Femur (tissue), 1 donor: Measurements from ENCODE around the gene SLC39A5.
A peak's percentile ranks its signal among the peaks of the same experiment; 100 is the strongest.
"Not testable (repeated sequence)": the region's sequence is repeated elsewhere in the genome, so short reads cannot be mapped to it uniquely, and the experiment has no call there.

Source experiments
- DNase-seq: peaks from one replicate; pipeline ENCODE4 v3.0.0-alpha.2; 2017

SLC39A5 gene, protein sequence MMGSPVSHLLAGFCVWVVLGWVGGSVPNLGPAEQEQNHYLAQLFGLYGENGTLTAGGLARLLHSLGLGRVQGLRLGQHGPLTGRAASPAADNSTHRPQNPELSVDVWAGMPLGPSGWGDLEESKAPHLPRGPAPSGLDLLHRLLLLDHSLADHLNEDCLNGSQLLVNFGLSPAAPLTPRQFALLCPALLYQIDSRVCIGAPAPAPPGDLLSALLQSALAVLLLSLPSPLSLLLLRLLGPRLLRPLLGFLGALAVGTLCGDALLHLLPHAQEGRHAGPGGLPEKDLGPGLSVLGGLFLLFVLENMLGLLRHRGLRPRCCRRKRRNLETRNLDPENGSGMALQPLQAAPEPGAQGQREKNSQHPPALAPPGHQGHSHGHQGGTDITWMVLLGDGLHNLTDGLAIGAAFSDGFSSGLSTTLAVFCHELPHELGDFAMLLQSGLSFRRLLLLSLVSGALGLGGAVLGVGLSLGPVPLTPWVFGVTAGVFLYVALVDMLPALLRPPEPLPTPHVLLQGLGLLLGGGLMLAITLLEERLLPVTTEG

DNA sequence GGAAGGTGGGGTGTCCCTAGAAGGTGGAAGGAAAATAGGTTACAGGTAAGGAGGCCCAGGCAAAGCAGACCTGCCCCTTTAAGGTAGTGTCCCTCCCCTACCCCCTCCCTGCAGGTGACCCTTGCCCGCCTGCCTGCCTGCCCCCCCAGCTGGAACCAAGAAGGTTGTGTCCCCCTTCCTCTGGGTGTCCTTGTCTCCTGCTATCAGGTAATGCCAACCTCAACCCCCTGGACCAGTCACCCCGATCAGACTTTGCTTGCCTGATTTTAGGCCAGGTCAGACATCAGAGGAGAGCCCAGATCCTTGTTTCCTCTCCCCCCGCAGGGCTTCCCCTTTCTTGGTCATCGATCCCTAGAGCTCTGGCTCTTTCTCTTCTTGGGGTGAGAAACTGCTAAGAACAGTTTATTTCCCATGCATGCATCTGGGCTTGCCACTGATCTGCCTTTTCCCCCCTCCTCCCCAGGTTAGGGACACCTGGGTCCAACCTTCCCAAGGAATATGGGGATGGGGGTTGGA lies at the start of gene SLC39A5:
Gene SLC39A5, plus strand, starts transcription at position 136 of the 516 bp plus-strand sequence. CDS start 1,224 bp downstream, outside the sequence.
- no peak for DNase-seq

DNA sequence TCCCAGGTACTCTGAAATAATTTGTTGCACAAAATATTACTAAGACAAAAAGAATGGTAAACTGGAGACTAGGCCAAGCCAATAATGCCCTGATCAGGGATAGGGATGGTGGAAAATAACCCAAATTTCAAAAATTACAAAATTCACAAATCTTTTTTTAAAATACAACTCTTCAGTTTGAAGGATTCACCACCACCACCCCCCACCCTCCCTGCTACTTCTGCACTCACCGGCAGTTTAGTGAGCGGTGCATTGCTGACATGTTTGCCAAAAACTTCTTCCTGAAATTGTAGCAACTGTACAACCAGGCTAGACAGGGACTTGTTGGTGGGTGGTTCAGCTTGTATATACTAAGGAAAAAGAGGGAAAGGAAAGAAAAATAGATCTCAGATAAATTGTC lies 42.9 kb upstream of the SLC39A5 start:
- no peak for DNase-seq

- no peak for DNase-seq
Observed at GRCh38 chr12:56188131-56188777, 41.6 kb upstream of the SLC39A5 start.

- peak; percentile 32 for DNase-seq
Observed at GRCh38 chr12:56188778-56189098, 41.1 kb upstream of the SLC39A5 start.

- DNase-seq, result peak; percentile 90
Observed at GRCh38 chr12:56189099-56189917, 40.5 kb upstream of the SLC39A5 start, which contains the start of gene SMARCC2. TSS of gene SMARCC2 (minus strand) at chr12:56189483. CDS start at chr12:56189461, 22 bp downstream.

GRCh38 chr12:56189918-56190694 lies 39.7 kb upstream of the SLC39A5 start:
- DNase-seq, result peak; percentile 95

GRCh38 chr12:56190695-56191155 lies 39.1 kb upstream of the SLC39A5 start:
- no peak for DNase-seq

GRCh38 chr12:56192582-56192981 lies 37.3 kb upstream of the SLC39A5 start:
- no peak for DNase-seq

- peak; percentile 79 for DNase-seq
Observed at GRCh38 chr12:56193025-56193578, 36.7 kb upstream of the SLC39A5 start.

DNA sequence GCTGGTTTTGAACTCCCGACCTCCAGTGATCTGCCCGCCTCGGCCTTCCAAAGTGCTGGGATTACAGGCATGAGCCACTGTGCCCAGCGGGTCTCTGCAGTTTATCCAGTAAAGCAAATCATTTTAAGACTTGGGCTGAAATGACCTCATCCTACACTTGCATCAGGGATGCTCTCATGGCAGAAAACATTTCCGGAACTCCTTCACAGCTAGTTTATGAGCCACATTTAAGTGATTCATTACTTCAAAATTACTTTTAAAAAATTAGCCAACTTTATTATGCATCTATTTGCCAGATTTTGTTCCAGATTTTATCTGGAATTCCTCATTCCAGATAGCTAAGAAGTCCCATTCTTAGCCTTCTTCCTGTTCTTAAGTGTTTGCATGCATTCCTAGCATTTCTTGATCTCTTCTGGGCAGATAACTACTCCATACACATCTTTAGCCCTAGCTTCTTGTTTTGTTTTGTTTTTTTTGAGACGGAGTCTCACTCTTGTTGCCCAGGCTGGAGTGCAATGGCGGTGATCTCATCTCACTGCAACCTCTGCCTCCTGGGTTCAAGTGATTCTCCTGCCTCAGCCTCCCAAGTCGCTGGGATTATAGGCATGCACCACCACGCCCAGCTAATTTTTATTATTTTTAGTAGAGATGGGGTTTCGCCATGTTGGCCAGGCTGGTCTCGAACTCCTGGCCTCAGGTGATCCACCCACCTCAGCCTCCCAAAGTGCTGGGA lies 32.9 kb upstream of the SLC39A5 start:
- DNase-seq, result not testable (repeated sequence)

DNA sequence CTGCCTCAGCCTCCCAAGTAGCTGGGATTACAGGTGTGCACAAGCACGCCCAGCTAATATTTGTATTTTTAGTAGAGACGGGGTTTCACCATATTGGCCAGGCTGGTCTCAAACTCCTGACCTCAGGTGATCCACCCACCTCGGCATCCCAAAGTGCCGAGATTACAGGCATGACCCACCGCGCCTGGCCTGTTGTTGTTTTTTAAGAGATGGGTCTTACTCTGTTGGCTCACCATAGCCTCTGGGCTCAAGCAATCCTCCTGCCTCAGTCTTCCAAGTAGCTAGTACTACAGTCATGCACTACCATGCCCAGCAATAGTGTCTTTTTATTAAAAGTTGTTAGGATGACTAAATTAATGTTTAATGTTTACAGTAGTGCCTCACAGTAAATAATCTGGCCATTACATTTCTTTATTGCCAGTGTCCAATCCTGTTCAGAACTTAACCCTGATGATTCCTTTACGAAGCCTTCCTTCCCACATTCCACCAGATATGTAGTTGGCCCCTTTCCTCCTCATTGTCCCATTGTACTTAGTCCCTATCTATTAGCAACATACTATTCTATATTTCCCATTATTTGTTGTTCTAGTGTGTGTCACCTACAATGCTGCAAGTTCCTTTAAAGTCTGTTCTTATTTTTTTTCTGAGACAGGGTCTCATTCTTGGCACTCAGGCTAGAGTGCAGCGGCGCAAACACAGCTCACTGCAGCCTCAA lies 31.8 kb upstream of the SLC39A5 start:
- no peak for DNase-seq

DNA sequence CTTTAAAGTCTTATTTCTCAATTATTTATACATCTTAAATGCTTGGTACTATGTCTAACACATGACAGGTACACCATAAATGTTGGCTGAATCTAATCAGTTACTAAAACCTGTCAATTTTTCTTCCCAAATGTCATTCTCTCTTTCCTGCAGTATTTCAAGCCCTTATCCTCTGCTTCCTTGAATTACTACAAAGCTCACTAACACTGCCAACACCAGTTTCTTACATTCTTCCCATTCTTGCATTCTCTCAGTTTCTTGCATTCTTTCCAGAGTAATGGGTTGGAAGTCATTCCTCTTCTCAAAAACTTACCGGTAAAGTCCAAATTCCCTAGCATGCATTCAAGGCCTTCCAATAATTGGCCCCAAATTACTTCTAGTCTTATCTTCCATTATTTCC lies 31.0 kb upstream of the SLC39A5 start:
- no peak for DNase-seq

DNA sequence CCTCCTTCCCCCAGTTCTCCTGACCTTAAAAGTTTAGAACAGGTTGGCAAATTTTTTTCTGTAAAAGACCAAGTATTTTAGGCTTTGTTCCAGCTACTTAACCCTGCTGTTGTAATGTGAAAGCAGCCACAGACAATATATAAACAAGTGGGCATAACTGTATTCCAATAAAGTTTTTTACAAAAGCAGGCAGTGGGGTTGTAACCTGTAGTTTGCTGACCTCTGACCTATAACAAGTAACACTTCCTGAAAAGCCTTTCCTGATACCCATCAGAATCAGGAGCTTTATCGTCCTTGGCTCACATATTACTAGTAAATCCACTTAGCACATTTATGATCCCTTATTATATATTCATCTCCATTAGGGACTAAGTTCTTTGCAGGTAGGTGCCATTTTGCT lies 27.5 kb upstream of the SLC39A5 start:
- no peak for DNase-seq

- no peak for DNase-seq
Observed at GRCh38 chr12:56202838-56203237, 27.0 kb upstream of the SLC39A5 start.

DNA sequence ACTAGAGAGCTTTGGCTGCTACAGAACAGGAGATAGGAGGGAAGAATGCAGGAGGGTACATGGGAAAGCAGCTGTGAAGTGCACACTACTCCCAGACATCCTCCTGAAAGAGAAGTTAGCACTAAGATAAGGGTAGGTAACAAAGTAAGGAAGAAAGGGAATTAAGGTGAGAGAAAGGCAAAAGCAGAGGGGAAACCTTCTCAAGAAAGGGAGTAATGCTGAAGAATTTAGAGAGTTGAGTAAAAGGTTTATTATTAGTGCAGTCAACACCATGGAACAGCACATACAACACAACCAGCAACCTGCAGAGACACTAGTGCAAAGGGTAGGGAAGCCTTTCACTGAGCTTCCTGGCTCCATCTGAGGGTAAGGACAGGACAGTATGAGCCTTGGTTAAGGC lies 25.6 kb upstream of the SLC39A5 start:
- no peak for DNase-seq

DNA sequence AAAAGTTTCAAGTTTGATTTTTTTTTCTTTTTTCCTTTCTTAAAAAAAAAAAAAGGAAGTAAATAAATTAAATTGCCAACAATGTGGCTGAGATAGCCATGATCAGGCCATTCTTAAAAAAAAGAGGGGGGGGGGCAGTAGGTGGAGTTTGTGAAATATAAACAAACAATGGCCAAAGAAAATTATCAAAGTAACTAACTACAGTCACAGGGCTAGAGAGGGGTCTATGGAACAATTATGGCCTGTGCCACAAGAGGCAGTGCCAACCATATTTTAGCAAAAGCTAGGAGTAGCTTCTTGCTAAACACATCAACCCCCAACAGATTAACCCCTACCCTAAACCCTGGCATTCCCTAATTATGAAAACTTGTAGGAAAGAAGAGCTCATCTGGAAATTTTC lies 24.4 kb upstream of the SLC39A5 start:
- no peak for DNase-seq

DNA sequence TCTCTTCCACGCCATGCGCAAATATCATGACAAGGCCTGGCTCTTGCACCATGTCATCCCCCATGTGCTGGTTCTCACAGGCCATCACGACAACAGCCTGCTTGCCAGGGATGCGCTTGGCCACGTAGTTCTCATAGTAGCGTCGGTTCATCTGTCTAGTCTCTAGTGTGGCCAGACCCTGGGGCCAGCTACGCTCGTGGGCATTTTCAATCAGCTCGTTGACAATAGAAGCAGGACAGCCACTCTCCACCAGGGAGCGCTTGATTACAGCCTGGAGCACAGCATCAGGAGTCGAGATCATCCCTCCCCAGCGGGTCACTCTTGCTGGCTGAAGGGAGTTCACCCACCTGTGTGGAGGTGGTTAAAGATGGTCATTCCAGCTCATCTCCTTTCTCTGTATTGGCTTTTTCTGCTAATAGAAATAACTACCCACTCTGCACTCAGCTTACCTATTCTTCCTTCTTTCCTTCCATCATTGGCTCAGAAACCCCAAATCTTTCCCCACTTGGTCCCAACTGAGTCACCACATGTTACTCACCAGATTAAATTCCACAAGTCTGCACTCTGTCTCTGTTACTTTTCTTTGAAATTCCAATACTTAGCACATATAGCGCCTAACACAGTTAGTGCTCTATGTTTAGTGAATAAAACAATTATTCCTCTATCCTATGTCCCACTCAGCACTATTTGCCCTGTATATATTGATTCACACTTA lies 23.2 kb upstream of the SLC39A5 start:
- DNase-seq, result peak; percentile 56

DNA sequence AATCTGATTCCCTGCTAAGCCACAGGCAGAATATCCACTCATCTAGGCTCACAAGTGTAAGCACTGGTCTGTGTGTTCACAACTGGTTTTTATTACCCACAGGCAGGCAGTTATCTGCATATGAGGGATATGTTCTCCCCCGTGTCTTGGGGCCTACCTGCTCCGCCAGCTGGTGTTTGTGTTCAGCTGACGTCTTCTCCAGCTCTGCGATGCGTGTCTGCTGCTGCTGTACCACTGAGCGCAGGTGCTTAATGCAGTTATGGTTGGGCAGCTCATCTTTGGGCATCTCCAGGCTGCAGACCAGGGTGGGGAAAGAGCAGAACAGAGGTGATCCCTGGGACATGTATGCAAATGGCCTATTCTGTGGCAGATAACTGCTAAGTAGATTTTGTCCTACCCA lies 21.8 kb upstream of the SLC39A5 start:
- no peak for DNase-seq

GRCh38 chr12:56212361-56212760 lies 17.5 kb upstream of the SLC39A5 start:
- DNase-seq, result no peak

DNA sequence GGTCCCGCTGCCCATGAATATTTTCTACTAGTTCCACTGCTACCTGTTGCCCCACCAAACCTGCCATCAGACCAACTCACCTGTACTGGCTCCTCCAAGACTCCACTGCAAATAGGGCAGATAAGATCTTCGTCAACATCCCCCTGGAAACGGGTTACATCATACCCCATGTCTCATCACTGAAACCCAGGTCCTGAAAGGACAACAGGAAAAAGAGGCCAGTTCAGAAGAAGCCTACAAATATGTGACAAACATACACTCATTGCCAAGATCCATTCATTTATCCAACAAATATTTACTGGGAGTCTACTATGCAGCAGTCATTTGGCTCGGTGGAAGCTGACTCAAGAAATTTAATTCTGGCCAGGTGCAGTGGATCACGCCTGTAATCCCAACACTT lies 16.0 kb upstream of the SLC39A5 start:
- DNase-seq, result no peak
